H1 (cell line): Measurements from ENCODE around the gene CMTM3.

Source experiments
- CBX8 ChIP-seq: fragments of 300-800, 300-1000 bp; sonication (generic); IDR thresholded peaks from 2 replicates; pipeline ENCODE4 v1.7.1; 2016; ENCODE audit warnings: low read depth, low read length, borderline replicate concordance
- CEBPB ChIP-seq: IDR thresholded peaks from 2 replicates; pipeline ENCODE4 v1.6.1; 2012; ENCODE audit warnings: low read depth, low read length
- CTCF ChIP-seq, 3 experiments: IDR thresholded peaks; 1 replicate in 2 of 3; 2 replicates in 1 of 3; pipeline versions ENCODE4 v1.5.1 to v1.6.1; 2011; ENCODE audit warnings: low read length in 3 of 3, mild to moderate bottlenecking in 3 of 3, inconsistent platforms in 2 of 3, low read depth in 1 of 3, moderate library complexity in 1 of 3; ENCODE audit not compliant: insufficient read depth in 1 of 3; ENCODE audit errors: control extremely low read depth in 1 of 3
- EP300 ChIP-seq, 2 experiments: IDR thresholded peaks; 1 replicate in 1 of 2; 2 replicates in 1 of 2; pipeline ENCODE4 v1.6.1; 2011 to 2012; ENCODE audit warnings: low read depth in 2 of 2, low read length in 2 of 2, mild to moderate bottlenecking in 2 of 2, borderline replicate concordance in 1 of 2, inconsistent platforms in 1 of 2, moderate library complexity in 1 of 2
- FOSL1 ChIP-seq: IDR thresholded peaks from 2 replicates; pipeline ENCODE4 v1.6.1; 2011; ENCODE audit warnings: mild to moderate bottlenecking, low read depth, low read length, moderate library complexity; ENCODE audit not compliant: insufficient read depth
- KDM1A ChIP-seq: fragments of 200-600, 300-600 bp; sonication (generic); IDR thresholded peaks from 2 replicates; pipeline ENCODE4 v1.7.1; 2016; ENCODE audit warnings: mild to moderate bottlenecking, low read length, borderline replicate concordance
- PHF8 ChIP-seq: fragments of 200-600 bp; sonication (generic); conservative IDR thresholded peaks from 2 replicates; pipeline ENCODE4 v1.7.1; 2012; ENCODE audit warnings: low read depth, mild to moderate bottlenecking, inconsistent platforms, low read length, moderate library complexity
- POLR2AphosphoS5 ChIP-seq: IDR thresholded peaks from 2 replicates; pipeline ENCODE4 v1.6.1; 2011; ENCODE audit warnings: low read depth, low read length
- SIX5 ChIP-seq: IDR thresholded peaks from 2 replicates; pipeline ENCODE4 v1.6.1; 2011; ENCODE audit warnings: mild to moderate bottlenecking, low read depth, low read length

- TF ChIP-seq PHF8 = no peak
- TF ChIP-seq CTCF (IDR thresholded peaks at IDR 0.05; ENCODE audit: control extremely low read depth in 1 of 3, insufficient read depth in 1 of 3, low read depth in 1 of 3, low read length in 3 of 3) = no peak
- TF ChIP-seq POLR2AphosphoS5 = no peak
- TF ChIP-seq SIX5 = no peak
- TF ChIP-seq CBX8 = no peak
- TF ChIP-seq KDM1A = no peak
- no peak for TF ChIP-seq FOSL1
- no peak for TF ChIP-seq CEBPB
- no peak for TF ChIP-seq EP300 (IDR thresholded peaks at IDR 0.05; ENCODE audit: borderline replicate concordance in 1 of 2, low read depth in 2 of 2, low read length in 2 of 2)
Observed at GRCh38 chr16:66566051-66566901, 38.2 kb upstream of the CMTM3 start, which contains the start of gene CMTM1.
